Parathyroid adenoma (tissue), 2 donors: ENCODE results near the gene SMAD3.
"Not testable (repeated sequence)": the region's sequence is repeated elsewhere in the genome, so short reads cannot be mapped to it uniquely, and the experiment has no call there.

Experiments used
- H2AFZ ChIP-seq: fragments of 300-600 bp; sonication (generic); one replicate; pipeline ENCODE4 v1.7.0; 2017; ENCODE audit warnings: antibody characterized with exemption, mild to moderate bottlenecking
- H3K27ac ChIP-seq: fragments of 300-600 bp; sonication (generic); one replicate; pipeline ENCODE4 v1.7.0; 2017
- H3K27me3 ChIP-seq: fragments of 300-600 bp; sonication (generic); one replicate; pipeline ENCODE4 v1.7.0; 2017; ENCODE audit warnings: low read length; ENCODE audit not compliant: control insufficient read depth, insufficient read depth
- H3K36me3 ChIP-seq: fragments of 300-600 bp; sonication (generic); one replicate; pipeline ENCODE4 v1.7.0; 2017; ENCODE audit warnings: low read length; ENCODE audit not compliant: control insufficient read depth, insufficient read depth
- H3K4me1 ChIP-seq: fragments of 300-600 bp; sonication (generic); one replicate; pipeline ENCODE4 v1.7.0; 2017; ENCODE audit warnings: control low read depth
- H3K4me2 ChIP-seq: fragments of 300-600 bp; sonication (generic); one replicate; pipeline ENCODE4 v1.7.0; 2017; ENCODE audit warnings: low read length
- H3K4me3 ChIP-seq: fragments of 300-600 bp; sonication (generic); one replicate; pipeline ENCODE4 v1.7.0; 2017; ENCODE audit warnings: low read depth, low read length
- H3K79me2 ChIP-seq: fragments of 300-600 bp; sonication (generic); one replicate; pipeline ENCODE4 v1.7.0; 2017; ENCODE audit warnings: control low read depth
- H3K9ac ChIP-seq: fragments of 300-600 bp; sonication (generic); one replicate; pipeline ENCODE4 v1.7.0; 2017; ENCODE audit warnings: mild to moderate bottlenecking
- H3K9me3 ChIP-seq: fragments of 300-600 bp; sonication (generic); one replicate; pipeline ENCODE4 v1.7.0; 2017; ENCODE audit warnings: low read length; ENCODE audit not compliant: control insufficient read depth
- CTCF ChIP-seq: fragments of 300-600 bp; sonication (generic); IDR thresholded peaks from one replicate; pipeline ENCODE4 v1.7.0; 2017; ENCODE audit warnings: antibody characterized with exemption, mild to moderate bottlenecking
- donor health status: primary hyperparathyroidism.

SMAD3 gene

GRCh38 chr15:67070150-67070549 lies 4.7 kb downstream of the SMAD3 start:
- Histone ChIP-seq H3K9ac (no peak overlapping the region), H2AFZ (no peak overlapping the region), H3K4me1 (no peaks in the 10 kb centered on the region)

GRCh38 chr15:67070892-67071664 lies 5.7 kb downstream of the SMAD3 start:
- Histone ChIP-seq H3K4me3 (no peak overlapping the region), H3K36me3 (no peaks in the 10 kb centered on the region), H3K9me3 (no peaks in the 10 kb centered on the region), H3K27me3 (no peaks in the 10 kb centered on the region), H3K79me2 (peaks cover 11% of the 10 kb centered on the region), H3K4me2 (no peak overlapping the region), H3K9ac (no peak overlapping the region), H3K4me1 (no peaks in the 10 kb centered on the region), H3K27ac (no peak overlapping the region), H2AFZ (no peak overlapping the region)
- TF ChIP-seq CTCF, result no peak

More at GRCh38 chr15:67070150-67070549, 4.7 kb downstream of the SMAD3 start:
- no peaks in the 10 kb centered on the region for H3K36me3 ChIP-seq
- TF ChIP-seq CTCF, result no peak
- no peak overlapping the region for H3K27ac ChIP-seq
- no peak overlapping the region for H3K4me2 ChIP-seq
- no peak overlapping the region for H3K4me3 ChIP-seq
- H3K9me3 ChIP-seq, result no peaks in the 10 kb centered on the region
- H3K27me3 ChIP-seq, result no peaks in the 10 kb centered on the region
- H3K79me2 ChIP-seq, result peaks cover 11% of the 10 kb centered on the region

GRCh38 chr15:67072442-67072841 lies 7.0 kb downstream of the SMAD3 start:
- Histone ChIP-seq H3K36me3 (no peaks in the 10 kb centered on the region), H2AFZ (no peak overlapping the region), H3K27ac (no peak overlapping the region), H3K4me3 (no peak overlapping the region), H3K27me3 (no peaks in the 10 kb centered on the region), H3K4me1 (no peaks in the 10 kb centered on the region), H3K4me2 (no peak overlapping the region), H3K9me3 (no peaks in the 10 kb centered on the region), H3K9ac (no peak overlapping the region), H3K79me2 (peaks cover 13% of the 10 kb centered on the region)
- no peak for TF ChIP-seq CTCF

GRCh38 chr15:67072958-67073357 lies 7.6 kb downstream of the SMAD3 start:
- H3K9me3 ChIP-seq, result no peaks in the 10 kb centered on the region
- TF ChIP-seq CTCF, result no peak
- H3K4me1 ChIP-seq, result no peaks in the 10 kb centered on the region
- H3K4me3 ChIP-seq, result no peak overlapping the region
- no peak overlapping the region for H3K9ac ChIP-seq
- H3K79me2 ChIP-seq, result peaks cover 13% of the 10 kb centered on the region
- H3K4me2 ChIP-seq, result no peak overlapping the region
- H3K36me3 ChIP-seq, result no peaks in the 10 kb centered on the region
- no peak overlapping the region for H2AFZ ChIP-seq
- no peaks in the 10 kb centered on the region for H3K27me3 ChIP-seq
- no peak overlapping the region for H3K27ac ChIP-seq

GRCh38 chr15:67074886-67075229 lies 9.5 kb downstream of the SMAD3 start:
- no peak overlapping the region for H2AFZ ChIP-seq
- H3K27ac ChIP-seq, result no peak overlapping the region
- H3K4me2 ChIP-seq, result no peak overlapping the region
- no peak overlapping the region for H3K9ac ChIP-seq
- no peak for TF ChIP-seq CTCF
- no peak overlapping the region for H3K4me3 ChIP-seq
- no peaks in the 10 kb centered on the region for H3K27me3 ChIP-seq
- no peaks in the 10 kb centered on the region for H3K36me3 ChIP-seq
- H3K79me2 ChIP-seq, result peaks cover 13% of the 10 kb centered on the region
- no peaks in the 10 kb centered on the region for H3K9me3 ChIP-seq
- H3K4me1 ChIP-seq, result no peaks in the 10 kb centered on the region

GRCh38 chr15:67075555-67076135 lies 10.2 kb downstream of the SMAD3 start:
- not testable (repeated sequence) for H3K9ac ChIP-seq, H3K4me2 ChIP-seq, H3K4me3 ChIP-seq, H3K27me3 ChIP-seq, H2AFZ ChIP-seq, H3K9me3 ChIP-seq, H3K27ac ChIP-seq, H3K36me3 ChIP-seq, H3K4me1 ChIP-seq
- peaks cover 13% of the 10 kb centered on the region for H3K79me2 ChIP-seq
